ENCODE data around the gene ADAM22.

DNA sequence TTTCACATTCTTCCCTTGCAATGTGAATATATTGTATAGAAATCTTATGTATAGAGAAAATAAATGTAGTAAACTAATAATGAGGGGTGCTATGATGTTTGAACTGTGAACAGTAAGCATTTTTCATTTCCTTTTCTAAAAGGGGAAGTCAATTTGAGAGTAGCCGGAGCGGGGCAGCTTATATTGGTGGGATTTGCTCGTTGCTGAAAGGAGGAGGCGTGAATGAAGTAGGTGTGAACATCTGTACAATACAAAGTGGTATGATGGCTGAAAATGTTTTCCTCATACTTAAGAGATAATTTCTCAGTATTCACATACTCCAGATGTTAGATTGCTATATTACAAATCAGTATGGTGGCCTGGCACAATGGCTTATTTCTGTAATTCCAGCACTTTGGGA, 198.7 kb downstream of the ADAM22 start:
- TF ChIP-seq CTCF (IDR thresholded peaks at IDR 0.05; ENCODE audit: low read length) (no peak), EZH2 (optimal IDR thresholded peaks at IDR 0.05; ENCODE audit: low read depth, low read length) (no peak)
